ENCODE data around the gene UHRF1. TPM values are rescaled to one million over a fixed set of nuclear protein-coding genes. Genes with fewer than 3 reads are reported as not detected.

The UHRF1 gene
- 10 to 100 TPM in 1 of 2 donors, 1 to 10 TPM in 1; 6.3 to 48.5 TPM for total RNA-seq

DNA sequence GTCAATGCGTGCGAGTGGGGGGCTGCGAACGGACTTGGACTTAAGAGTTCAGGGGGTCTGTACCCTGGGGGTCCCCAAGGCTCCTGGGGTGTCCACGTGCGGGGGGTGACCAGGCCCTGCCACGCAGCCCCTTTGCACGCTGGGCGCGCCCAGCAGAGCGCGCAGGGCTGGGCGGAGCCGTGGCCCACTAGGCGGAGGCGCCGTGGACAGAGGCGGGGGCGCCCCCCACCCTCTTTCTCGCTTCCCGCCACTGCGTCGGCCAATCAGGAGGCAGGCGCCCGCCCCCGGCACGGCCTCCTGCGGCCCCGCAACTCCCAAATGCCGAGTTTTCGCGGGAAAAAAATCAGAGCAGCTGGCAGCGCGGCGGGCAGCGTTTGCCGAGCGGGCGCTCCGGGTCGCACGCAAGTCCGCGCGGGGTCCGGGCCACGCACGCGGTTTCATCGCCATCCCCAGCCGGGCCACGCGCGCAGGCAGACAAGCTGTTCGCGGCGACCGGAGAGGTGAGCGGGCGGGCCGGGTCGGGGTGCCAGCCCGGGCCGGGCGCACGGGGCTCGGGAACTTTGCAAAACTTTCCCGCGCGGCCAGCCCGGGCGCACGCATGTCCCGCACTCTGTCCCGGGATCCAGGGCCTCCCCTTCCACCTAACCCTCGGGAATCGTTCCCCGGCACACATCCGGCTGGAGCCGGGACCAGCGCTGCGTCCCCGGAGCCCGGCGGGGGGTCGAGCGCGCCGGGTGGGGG is at the start of gene UHRF1:
Gene UHRF1 (plus strand): TSS at position 346 of the 741 bp plus-strand sequence. CDS start 1,385 bp downstream, outside the sequence.
- TF ChIP-seq, protein P1, sequence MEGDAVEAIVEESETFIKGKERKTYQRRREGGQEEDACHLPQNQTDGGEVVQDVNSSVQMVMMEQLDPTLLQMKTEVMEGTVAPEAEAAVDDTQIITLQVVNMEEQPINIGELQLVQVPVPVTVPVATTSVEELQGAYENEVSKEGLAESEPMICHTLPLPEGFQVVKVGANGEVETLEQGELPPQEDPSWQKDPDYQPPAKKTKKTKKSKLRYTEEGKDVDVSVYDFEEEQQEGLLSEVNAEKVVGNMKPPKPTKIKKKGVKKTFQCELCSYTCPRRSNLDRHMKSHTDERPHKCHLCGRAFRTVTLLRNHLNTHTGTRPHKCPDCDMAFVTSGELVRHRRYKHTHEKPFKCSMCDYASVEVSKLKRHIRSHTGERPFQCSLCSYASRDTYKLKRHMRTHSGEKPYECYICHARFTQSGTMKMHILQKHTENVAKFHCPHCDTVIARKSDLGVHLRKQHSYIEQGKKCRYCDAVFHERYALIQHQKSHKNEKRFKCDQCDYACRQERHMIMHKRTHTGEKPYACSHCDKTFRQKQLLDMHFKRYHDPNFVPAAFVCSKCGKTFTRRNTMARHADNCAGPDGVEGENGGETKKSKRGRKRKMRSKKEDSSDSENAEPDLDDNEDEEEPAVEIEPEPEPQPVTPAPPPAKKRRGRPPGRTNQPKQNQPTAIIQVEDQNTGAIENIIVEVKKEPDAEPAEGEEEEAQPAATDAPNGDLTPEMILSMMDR (IDR thresholded peaks at IDR 0.05), result no peak

DNA sequence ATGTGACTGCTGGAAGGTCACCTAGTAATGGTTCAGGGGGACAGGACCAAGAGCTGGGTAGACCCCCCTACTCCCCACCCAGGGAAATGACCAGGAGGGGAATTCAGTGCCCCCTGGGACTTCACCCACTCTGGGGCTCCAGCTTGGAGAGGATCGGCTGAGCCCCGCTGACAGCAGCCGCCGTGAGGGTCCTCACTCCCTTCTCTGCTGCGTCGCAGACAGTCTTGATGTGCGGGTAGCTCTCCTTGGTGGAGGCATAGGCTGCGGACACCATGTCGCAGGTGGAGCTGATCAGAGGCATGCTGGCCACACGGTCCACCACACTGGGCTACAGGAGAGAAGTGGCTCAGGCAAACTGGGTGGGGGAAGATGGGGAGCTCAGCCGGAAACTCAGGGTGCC is 49.6 kb upstream of the UHRF1 start:
- no peak for DNase-seq
- Histone ChIP-seq H3K36me3 (peaks cover 6% of the 10 kb centered on the region), H3K9ac (ENCODE audit: low read depth in 2 of 2, low read length in 2 of 2) (no peak overlapping the region), H3K4me3 (no peak overlapping the region), H3K27me3 (no peaks in the 10 kb centered on the region), H3K9me3 (no peaks in the 10 kb centered on the region), H3K27ac (no peak overlapping the region), H3K4me1 (no peaks in the 10 kb centered on the region)
- intact Hi-C loops (cut with DNase I), result no loop called here
- TF ChIP-seq, protein P1 (IDR thresholded peaks at IDR 0.05), result no peak

More for the DNA sequence above, at the start of gene UHRF1:
- peak; percentile 48 for DNase-seq
- H3K9ac ChIP-seq (ENCODE audit: low read depth in 2 of 2, low read length in 2 of 2), result peak within 1 kb of the TSS; percentile 38 to 43
- no peak within 1 kb of the TSS for H3K27ac ChIP-seq
- no peaks in the 10 kb centered on the region for H3K9me3 ChIP-seq
- H3K36me3 ChIP-seq, result no peaks in the 10 kb centered on the region
- H3K4me3 ChIP-seq, result peak within 1 kb of the TSS; percentile 80
- no peaks in the 10 kb centered on the region for H3K27me3 ChIP-seq
- intact Hi-C loops (cut with DNase I), result no loop called here
- peaks cover 12% of the 10 kb centered on the region for H3K4me1 ChIP-seq

DNA sequence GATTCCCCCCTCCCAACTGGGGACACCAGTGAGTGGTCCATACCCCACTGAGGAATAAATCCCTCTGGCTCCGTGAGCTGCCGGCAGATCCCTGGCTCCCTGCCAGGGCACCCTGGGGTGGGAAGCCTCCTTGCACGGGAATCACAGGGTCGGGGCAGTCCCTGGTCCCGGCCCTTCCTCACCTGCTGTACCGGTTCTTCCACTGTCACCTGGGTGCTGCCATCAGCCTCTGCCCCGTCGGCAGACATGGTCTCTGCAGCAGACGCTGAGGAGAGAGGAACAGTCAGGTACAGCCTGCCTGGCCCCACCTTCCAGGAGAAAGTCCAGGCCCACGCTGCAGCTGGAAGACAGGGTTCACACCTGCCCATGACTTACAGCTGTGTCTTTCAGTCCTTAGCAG is 48.2 kb upstream of the UHRF1 start:
- no peak overlapping the region for H3K4me3 ChIP-seq
- H3K4me1 ChIP-seq, result peaks cover 2% of the 10 kb centered on the region
- peak overlapping the region in 1 of 2 donors; percentile 44 for H3K9ac ChIP-seq (ENCODE audit: low read depth in 2 of 2, low read length in 2 of 2)
- no peaks in the 10 kb centered on the region for H3K9me3 ChIP-seq
- no peaks in the 10 kb centered on the region for H3K27me3 ChIP-seq
- peaks cover 6% of the 10 kb centered on the region for H3K36me3 ChIP-seq
- TF ChIP-seq, protein P1 (IDR thresholded peaks at IDR 0.05), result no peak
- peak; percentile 90 for DNase-seq
- H3K27ac ChIP-seq, result peak overlapping the region; percentile 61
- intact Hi-C loops (cut with DNase I), result no loop called here

DNA sequence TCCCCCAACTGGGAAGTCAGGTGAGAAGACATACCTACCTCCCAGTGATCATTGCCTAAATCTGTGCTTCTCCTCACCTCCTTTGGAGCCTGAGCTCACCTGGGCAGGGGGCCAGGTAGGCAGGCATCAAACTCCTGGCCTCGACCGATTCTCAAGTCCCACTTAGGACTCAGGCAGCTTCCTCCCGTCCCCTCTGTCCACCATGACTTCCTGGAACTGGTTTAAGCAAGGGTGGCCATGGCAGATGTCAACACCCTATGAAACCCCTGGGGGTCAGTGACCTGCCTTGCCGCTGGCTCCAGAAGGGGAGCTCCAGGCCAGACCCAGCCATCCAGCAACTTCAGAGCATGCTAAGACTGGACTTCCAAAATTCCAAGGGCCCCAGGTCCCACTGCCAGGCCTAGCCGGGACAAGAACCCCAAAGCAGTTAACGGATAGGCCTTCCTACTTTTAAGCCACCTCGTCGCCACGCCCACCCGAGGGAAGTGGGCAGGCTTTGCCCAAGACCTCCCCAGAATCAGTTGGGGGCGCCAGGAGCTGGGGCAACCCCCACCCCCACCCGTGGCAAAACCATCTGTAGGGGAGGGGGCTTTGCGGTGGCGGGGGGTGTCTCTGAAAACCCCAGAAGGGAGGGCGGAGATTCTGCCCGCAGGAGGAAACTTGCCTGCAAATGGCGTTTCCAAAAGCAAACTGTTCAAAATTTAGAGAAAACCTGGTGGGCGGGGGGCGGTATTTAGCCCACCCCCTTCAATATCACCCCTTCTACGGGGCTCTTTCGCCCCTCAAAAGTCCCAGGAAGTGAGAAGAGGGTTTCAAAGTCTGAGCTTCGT is 42.5 kb upstream of the UHRF1 start:
- Histone ChIP-seq H3K4me3 (peak overlapping the region; percentile 65), H3K9me3 (no peaks in the 10 kb centered on the region), H3K9ac (ENCODE audit: low read depth in 2 of 2, low read length in 2 of 2) (peak overlapping the region; percentile 73 to 88), H3K27me3 (no peaks in the 10 kb centered on the region), H3K4me1 (peaks cover 7% of the 10 kb centered on the region), H3K27ac (peak overlapping the region; percentile 76), H3K36me3 (no peaks in the 10 kb centered on the region)
- TF ChIP-seq, protein P1 (IDR thresholded peaks at IDR 0.05), result no peak
- intact Hi-C loops (cut with DNase I), result no loop called here
- DNase-seq, result peak; percentile 69

DNA sequence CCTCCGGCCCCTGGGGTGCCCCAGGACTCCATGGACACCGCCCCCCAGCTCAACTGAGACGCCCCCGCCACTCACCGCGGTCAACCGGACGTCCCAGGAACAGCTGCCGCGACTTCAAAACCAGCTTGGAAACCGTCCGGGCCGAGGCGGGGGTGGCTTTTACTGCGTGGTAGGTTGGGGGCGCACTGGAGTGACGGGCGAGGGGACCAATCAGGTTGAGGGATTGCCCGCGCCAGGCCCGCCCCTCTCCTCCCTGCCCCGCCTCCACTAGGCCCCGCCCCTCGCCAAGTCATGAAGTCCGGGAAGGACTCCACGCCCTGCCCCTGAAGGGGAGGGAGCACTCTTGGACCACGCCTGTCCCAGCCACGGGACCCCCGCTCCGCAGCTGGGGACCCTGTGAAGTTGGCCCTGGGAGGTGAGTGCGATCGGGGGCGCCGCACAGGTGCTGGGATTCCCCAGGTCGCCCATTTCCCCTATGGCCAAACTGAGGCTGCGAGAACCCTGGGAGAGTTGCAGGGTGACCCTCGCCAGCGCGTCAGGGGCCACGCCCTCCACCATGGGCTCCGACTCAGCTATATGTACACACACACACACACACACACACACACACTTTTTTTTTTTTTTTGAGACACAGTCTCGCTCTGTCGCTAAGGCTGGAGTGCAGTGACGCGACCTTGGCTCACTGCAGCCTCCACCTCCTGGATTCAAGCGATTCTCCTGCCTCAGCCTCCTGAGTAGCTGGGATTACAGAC is 41.6 kb upstream of the UHRF1 start, which contains the start of gene PLIN3:
Gene PLIN3 (minus strand): TSS at position 134 of the 752 bp plus-strand sequence. CDS start 6,273 bp downstream, outside the sequence.
- Histone ChIP-seq H3K9ac (ENCODE audit: low read depth in 2 of 2, low read length in 2 of 2) (peak within 1 kb of the TSS; percentile 73 to 88), H3K4me3 (peak within 1 kb of the TSS; percentile 65), H3K27ac (peak within 1 kb of the TSS; percentile 76), H3K4me1 (peaks cover 7% of the 10 kb centered on the region), H3K9me3 (no peaks in the 10 kb centered on the region), H3K27me3 (no peaks in the 10 kb centered on the region), H3K36me3 (no peaks in the 10 kb centered on the region)
- peak; percentile 98 for DNase-seq
- TF ChIP-seq, protein P1 (IDR thresholded peaks at IDR 0.05), result no peak
- intact Hi-C loops (cut with DNase I), result no loop called here

Data from colonic mucosa (tissue), 4 donors.